Measurements from ENCODE around the gene MARCHF6. TPM values are rescaled to one million over a fixed set of nuclear protein-coding genes. Genes with fewer than 3 reads are reported as not detected.

Gene MARCHF6
- total and polyA plus RNA-seq, 9 of the 15 experiments (the other 6 are each of a cell fraction or from before 2014, with no cell fraction given): 74.1 to 456 (median 116) TPM

DNA sequence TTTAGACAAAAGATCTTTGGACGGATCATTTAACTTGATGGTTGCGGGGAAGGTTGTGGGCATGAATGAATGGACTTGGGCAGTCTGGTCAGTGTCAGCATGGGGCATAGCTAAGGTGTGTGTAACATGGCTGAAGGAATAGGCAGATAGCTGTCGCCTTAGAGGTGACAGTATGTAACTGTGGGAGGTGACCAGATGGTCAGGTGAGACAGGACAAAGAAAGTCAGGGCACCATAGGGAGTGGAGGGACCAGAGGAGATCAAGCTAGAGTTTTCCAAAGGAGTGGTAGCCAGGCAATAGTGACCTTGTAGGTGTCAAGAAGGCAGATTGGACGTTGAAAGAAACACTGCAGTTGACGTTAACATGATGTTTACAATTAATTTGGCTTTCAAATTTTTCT, 43.1 kb downstream of the MARCHF6 start:
- Histone ChIP-seq H3K9me3 (replicated peaks; ENCODE audit: control insufficient read depth, insufficient read depth, low read depth, low read length) (no peaks in the 10 kb centered on the region), H3K79me2 (ENCODE audit: control insufficient read depth, insufficient read depth, low read length) (peaks cover 15% of the 10 kb centered on the region; the same call in 2 of the 3 replicates), H3K9me1 (ENCODE audit: control insufficient read depth, insufficient read depth, low read length) (no peaks in the 10 kb centered on the region), H3K27me3 (ENCODE audit: control insufficient read depth in 2 of 2, insufficient read depth in 2 of 2, low read length in 2 of 2) (no peaks in the 10 kb centered on the region), H3K36me3 (ENCODE audit: control insufficient read depth, insufficient read depth, low read length) (peaks cover 94% of the 10 kb centered on the region), H3K4me1 (replicated peaks in 1 of 2; ENCODE audit: control insufficient read depth in 2 of 2, insufficient read depth in 2 of 2, low read length in 2 of 2) (no peaks in the 10 kb centered on the region), H2AFZ (ENCODE audit: low read depth, low read length) (no peak overlapping the region), H4K20me1 (replicated peaks; ENCODE audit: control insufficient read depth, insufficient read depth, low read length) (no peaks in the 10 kb centered on the region), H3K27ac (ENCODE audit: extremely low read depth, low read depth, low read length) (no peak overlapping the region), H3K4me3 (no peak overlapping the region), H3K4me2 (ENCODE audit: insufficient read depth, low read length) (no peak overlapping the region), H3K9ac (ENCODE audit: insufficient read depth in 1 of 2, low read depth in 2 of 2, low read length in 2 of 2) (no peak overlapping the region)
- in situ Hi-C loops (cut with MboI): no loop called here
- ATAC-seq: peak; percentile 42
- peak in 2 of 4 experiments; percentile 41 to 52 for DNase-seq (ENCODE audit: extremely low read depth in 1 of 4, low spot score in 3 of 4)
- BruUV-seq (replicated peaks): no TSS peak
- FAIRE-seq: no peak
- CTCF ChIA-PET (ENCODE audit: low intra/inter-chr PET ratio): no interaction called here
- WGBS (ENCODE audit: insufficient coverage, low coverage, missing lambda C conversion rate): 61% methylated on average over 5 of the region's 5 CpGs
- POLR2A ChIA-PET: interaction anchor here (1.1 kb wide), 1 partner anchor 10 kb away, joined by 3 read pairs; no protein-coding TSS in a partner anchor
- TF ChIP-seq TAF7 (tag; IDR thresholded peaks at IDR 0.05) (no peak), POLR2A (conservative IDR thresholded peaks at IDR 0.05) (peak; percentile 54), SUPT5H (IDR thresholded peaks at IDR 0.05) (peak; percentile 52)
- intact Hi-C loops (cut with micrococcal nuclease): no loop called here

DNA sequence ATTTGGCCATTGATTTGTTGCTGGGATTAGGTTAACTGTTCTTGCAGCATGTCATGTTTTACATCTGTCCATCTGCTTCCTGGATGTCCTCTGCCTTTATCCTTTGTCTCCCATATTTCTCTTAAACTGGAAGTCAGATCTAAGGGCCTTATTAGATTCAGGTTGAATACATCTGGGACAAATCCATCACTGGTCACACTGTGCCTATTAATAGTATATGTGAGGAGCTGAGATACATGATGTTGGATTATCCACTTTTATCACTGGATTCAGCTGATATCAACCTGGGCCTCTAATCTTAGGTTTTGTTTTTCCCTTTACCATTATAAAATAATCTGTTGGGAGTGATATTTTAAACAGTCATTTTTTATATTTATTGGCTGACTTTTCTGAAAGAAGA, 46.3 kb downstream of the MARCHF6 start:
- Histone ChIP-seq H3K4me1 (replicated peaks in 1 of 2; ENCODE audit: control insufficient read depth in 2 of 2, insufficient read depth in 2 of 2, low read length in 2 of 2) (no peaks in the 10 kb centered on the region), H3K9me3 (replicated peaks; ENCODE audit: control insufficient read depth, insufficient read depth, low read depth, low read length) (no peaks in the 10 kb centered on the region), H3K4me2 (ENCODE audit: insufficient read depth, low read length) (no peak overlapping the region), H3K79me2 (ENCODE audit: control insufficient read depth, insufficient read depth, low read length) (peaks cover 25% of the 10 kb centered on the region), H3K27me3 (ENCODE audit: control insufficient read depth in 2 of 2, insufficient read depth in 2 of 2, low read length in 2 of 2) (no peaks in the 10 kb centered on the region), H3K27ac (ENCODE audit: extremely low read depth, low read depth, low read length) (no peak overlapping the region), H3K4me3 (no peak overlapping the region), H3K9me1 (ENCODE audit: control insufficient read depth, insufficient read depth, low read length) (no peaks in the 10 kb centered on the region), H3K36me3 (ENCODE audit: control insufficient read depth, insufficient read depth, low read length) (peaks cover 95% of the 10 kb centered on the region), H3K9ac (ENCODE audit: insufficient read depth in 1 of 2, low read depth in 2 of 2, low read length in 2 of 2) (no peak overlapping the region), H4K20me1 (replicated peaks; ENCODE audit: control insufficient read depth, insufficient read depth, low read length) (no peaks in the 10 kb centered on the region), H2AFZ (ENCODE audit: low read depth, low read length) (no peak overlapping the region)
- no TSS peak for BruUV-seq (replicated peaks)
- ATAC-seq: no peak
- TF ChIP-seq TEAD2 (tag; IDR thresholded peaks at IDR 0.05): no peak
- in situ Hi-C loops (cut with MboI): no loop called here
- ChIA-PET CTCF (ENCODE audit: low intra/inter-chr PET ratio) (no interaction called here), POLR2A (interaction anchor here (1.4 kb wide), 1 partner anchor 9 kb away, joined by 5 read pairs; no protein-coding TSS in a partner anchor)
- DNase-seq (ENCODE audit: extremely low read depth in 1 of 4, low spot score in 3 of 4): no peak
- no peak for FAIRE-seq
- intact Hi-C loops (cut with micrococcal nuclease): no loop called here
